Activated gamma-delta T cell treated with Interleukin-2 at 50 U/mL for 16 hours (primary cell): ENCODE results near the gene RASL12.
A peak's percentile ranks its signal among the peaks of the same experiment; 100 is the strongest.
"Not testable (repeated sequence)": the region's sequence is repeated elsewhere in the genome, so short reads cannot be mapped to it uniquely, and the experiment has no call there.

ENCODE experiments used
- DNase-seq: peaks from one replicate; pipeline ENCODE4 v3.0.0-alpha.2; 2020

RASL12 gene

GRCh38 chr15:65052956-65053355 is 14.8 kb downstream of the RASL12 start:
- no peak for DNase-seq

GRCh38 chr15:65051266-65051665 is 16.5 kb downstream of the RASL12 start:
- DNase-seq: no peak

- no peak for DNase-seq
These were observed 17.5 kb downstream of the RASL12 start for GRCh38 chr15:65050270-65050669.

- DNase-seq: peak; percentile 77
These were observed 18.4 kb downstream of the RASL12 start for GRCh38 chr15:65049418-65049840.

GRCh38 chr15:65048241-65048640 is 19.6 kb downstream of the RASL12 start:
- no peak for DNase-seq

- no peak for DNase-seq
These were observed 22.9 kb downstream of the RASL12 start, which contains the start of gene SLC51B for GRCh38 chr15:65044724-65045481. SLC51B (plus strand) TSS chr15:65045387; CDS start chr15:65050005, 4,618 bp downstream.

GRCh38 chr15:65044218-65044617 is 23.6 kb downstream of the RASL12 start:
- not testable (repeated sequence) for DNase-seq

- DNase-seq: no peak
These were observed 24.9 kb downstream of the RASL12 start for GRCh38 chr15:65042776-65043327.

GRCh38 chr15:65041787-65042186 is 26.0 kb downstream of the RASL12 start:
- no peak for DNase-seq

- DNase-seq: no peak
These were observed 27.3 kb downstream of the RASL12 start for GRCh38 chr15:65040461-65040860.

- no peak for DNase-seq
These were observed 29.0 kb downstream of the RASL12 start for GRCh38 chr15:65038836-65039235.

- DNase-seq: no peak
These were observed 29.4 kb downstream of the RASL12 start for GRCh38 chr15:65038428-65038827.

- no peak for DNase-seq
These were observed 30.5 kb downstream of the RASL12 start for GRCh38 chr15:65037309-65037708.

GRCh38 chr15:65034719-65035118 is 33.1 kb downstream of the RASL12 start:
- DNase-seq: no peak

- no peak for DNase-seq
These were observed 34.0 kb downstream of the RASL12 start for GRCh38 chr15:65033659-65034269.

GRCh38 chr15:65032801-65033537 is 34.8 kb downstream of the RASL12 start:
- peak; percentile 26 for DNase-seq

- DNase-seq: no peak
These were observed 38.0 kb downstream of the RASL12 start for GRCh38 chr15:65029736-65030208.

- DNase-seq: peak; percentile 95
These were observed 38.7 kb downstream of the RASL12 start, which contains the start of gene MTFMT for GRCh38 chr15:65028921-65029735. MTFMT (minus strand) TSS chr15:65029639; CDS start chr15:65029613, 26 bp downstream.

GRCh38 chr15:65028338-65028737 is 39.5 kb downstream of the RASL12 start:
- no peak for DNase-seq

- no peak for DNase-seq
These were observed 40.2 kb downstream of the RASL12 start for GRCh38 chr15:65027593-65027992.

- DNase-seq: no peak
These were observed 41.0 kb downstream of the RASL12 start for GRCh38 chr15:65026756-65027155.

GRCh38 chr15:65021488-65021887 is 46.3 kb downstream of the RASL12 start:
- DNase-seq: no peak
